IMR-90 (cell line): Measurements from ENCODE around the gene RAB2B. TPM values are rescaled to one million over a fixed set of nuclear protein-coding genes. Genes with fewer than 3 reads are reported as not detected.
A peak's percentile ranks its signal among the peaks of the same experiment; 100 is the strongest.

Experiments used
- ATAC-seq: fragments of 200-7000 bp; cut with Tn5 transposase; 2 replicates; pipeline ENCODE4 v1.9.1; 2020; ENCODE audit warnings: low read depth, mild to moderate bottlenecking, moderate library complexity
- BruUV-seq: library from RNA; stranded (reverse); fragments of 400-500 nt; replicated peaks from 2 replicates; lab custom pipeline; 2021; lab: Mats Ljungman, UMichigan
- CTCF ChIA-PET: fragments of 300-600 bp; formaldehyde crosslinking; extraction: SDS; loops from one replicate; lab custom pipeline; 2021; ENCODE audit warnings: antibody characterized with exemption; lab: Yijun Ruan, JAX
- POLR2A ChIA-PET: fragments of 300-600 bp; sonication (Branson Sonifier 250); formaldehyde crosslinking; loops from one replicate; lab custom pipeline; 2022; ENCODE audit warnings: antibody characterized with exemption; ENCODE audit not compliant: unreplicated experiment; lab: Charles Lee
- DNase-seq: peaks from one replicate; pipeline ENCODE4 v3.0.0; 2013
- H2AFZ ChIP-seq: replicated peaks from 2 replicates; pipeline ENCODE3; 2013; ENCODE audit warnings: low read length, mild to moderate bottlenecking; ENCODE audit not compliant: poor library complexity
- H2AK5ac ChIP-seq: 2 replicates; pipeline ENCODE4 v1.6.1; 2013; ENCODE audit warnings: low read depth, low read length, inconsistent platforms
- H2AK9ac ChIP-seq: replicated peaks from 2 replicates; pipeline ENCODE3; 2013; ENCODE audit warnings: mild to moderate bottlenecking, low read depth, low read length, moderate library complexity; ENCODE audit not compliant: poor library complexity
- H2BK120ac ChIP-seq: 2 replicates; pipeline ENCODE4 v1.6.1; 2013; ENCODE audit warnings: low read depth, low read length, inconsistent platforms
- H2BK15ac ChIP-seq: 3 replicates; pipeline ENCODE4 v1.6.1; 2013; ENCODE audit warnings: low read depth, low read length, inconsistent platforms
- H2BK20ac ChIP-seq: 2 replicates; pipeline ENCODE4 v1.6.1; 2013; ENCODE audit warnings: low read depth, mild to moderate bottlenecking, inconsistent platforms, low read length, moderate library complexity
- H2BK5ac ChIP-seq: 2 replicates; pipeline ENCODE4 v1.6.1; 2013; ENCODE audit warnings: mild to moderate bottlenecking, low read depth, low read length, inconsistent platforms; ENCODE audit not compliant: poor library complexity, severe bottlenecking
- H3K14ac ChIP-seq: replicated peaks from 2 replicates; pipeline ENCODE4 v1.6.1; 2013; ENCODE audit warnings: low read depth, low read length, inconsistent platforms
- H3K18ac ChIP-seq: 2 replicates; pipeline ENCODE4 v1.6.1; 2013; ENCODE audit warnings: low read depth, low read length, control low read depth
- H3K23ac ChIP-seq: 2 replicates; pipeline ENCODE4 v1.6.1; 2013; ENCODE audit warnings: low read depth, low read length, inconsistent platforms
- H3K27ac ChIP-seq: 2 replicates; pipeline ENCODE4 v1.5.1; 2013; ENCODE audit warnings: mild to moderate bottlenecking, control low read depth, low read length; ENCODE audit not compliant: insufficient read depth
- H3K27me3 ChIP-seq: 2 replicates; pipeline ENCODE4 v1.6.1; 2013; ENCODE audit warnings: low read length; ENCODE audit not compliant: control insufficient read depth, insufficient read depth
- H3K36me3 ChIP-seq: 2 replicates; pipeline ENCODE4 v1.6.1; 2013; ENCODE audit warnings: low read length, mixed read lengths; ENCODE audit not compliant: control insufficient read depth, insufficient read depth
- H3K4ac ChIP-seq: 2 replicates; pipeline ENCODE4 v1.6.1; 2013; ENCODE audit warnings: low read depth, low read length, inconsistent platforms
- H3K4me1 ChIP-seq: 2 replicates; pipeline ENCODE4 v1.6.1; 2013; ENCODE audit warnings: low read length, mixed read lengths; ENCODE audit not compliant: control insufficient read depth, insufficient read depth
- H3K4me2 ChIP-seq: 2 replicates; pipeline ENCODE4 v1.6.1; 2013; ENCODE audit warnings: low read depth, mild to moderate bottlenecking, control low read depth, low read length, moderate library complexity
- H3K4me3 ChIP-seq: 2 replicates; pipeline ENCODE4 v1.5.1; 2013; ENCODE audit warnings: low read depth, mild to moderate bottlenecking, control low read depth, low read length, moderate library complexity; ENCODE audit not compliant: insufficient read depth
- H3K56ac ChIP-seq: 2 replicates; pipeline ENCODE4 v1.6.1; 2013; ENCODE audit warnings: low read length, inconsistent platforms; ENCODE audit not compliant: insufficient read depth; ENCODE audit errors: extremely low read depth
- H3K79me1 ChIP-seq, 2 experiments: 2 replicates each; pipeline ENCODE4 v1.6.1; 2013; ENCODE audit warnings: low read length in 2 of 2, inconsistent platforms in 1 of 2, low read depth in 1 of 2
- H3K9ac ChIP-seq: 2 replicates; pipeline ENCODE4 v1.6.1; 2013; ENCODE audit warnings: low read depth, low read length, control low read depth
- H3K9me1 ChIP-seq: 2 replicates; pipeline ENCODE4 v1.6.1; 2013; ENCODE audit warnings: low read length, inconsistent platforms; ENCODE audit not compliant: insufficient read depth
- H3K9me3 ChIP-seq: 2 replicates; pipeline ENCODE4 v1.6.1; 2013; ENCODE audit warnings: low read length; ENCODE audit not compliant: control insufficient read depth, insufficient read depth
- H4K20me1 ChIP-seq: 2 replicates; pipeline ENCODE4 v1.6.1; 2013; ENCODE audit warnings: low read length, inconsistent platforms; ENCODE audit not compliant: insufficient read depth
- H4K5ac ChIP-seq: 2 replicates; pipeline ENCODE4 v1.6.1; 2013; ENCODE audit warnings: mild to moderate bottlenecking, low read depth, low read length, control low read depth
- H4K8ac ChIP-seq, 2 experiments: 2 replicates each; pipeline ENCODE4 v1.6.1; 2013; ENCODE audit warnings: low read depth in 2 of 2, low read length in 2 of 2, control low read depth in 1 of 2, inconsistent platforms in 1 of 2
- H4K91ac ChIP-seq: 2 replicates; pipeline ENCODE4 v1.6.1; 2013; ENCODE audit warnings: low read depth, low read length, inconsistent platforms; ENCODE audit not compliant: insufficient read depth
- BHLHE40 ChIP-seq: fragments of 150-350 bp; IDR thresholded peaks from 2 replicates; pipeline ENCODE4 v1.6.1; 2016; ENCODE audit warnings: mild to moderate bottlenecking, low read depth, low read length
- CEBPB ChIP-seq: IDR thresholded peaks from 2 replicates; pipeline ENCODE4 v1.6.1; 2012; ENCODE audit warnings: low read depth, low read length, improper control_type of control experiment
- CHD1 ChIP-seq: IDR thresholded peaks from 2 replicates; pipeline ENCODE4 v1.6.1; 2012; ENCODE audit warnings: low read depth, low read length, improper control_type of control experiment
- FOS ChIP-seq: fragments of 150-350 bp; IDR thresholded peaks from 2 replicates; pipeline ENCODE4 v1.6.1; 2016; ENCODE audit warnings: low read depth, low read length
- MAFK ChIP-seq: IDR thresholded peaks from 2 replicates; pipeline ENCODE4 v1.6.1; 2012; ENCODE audit warnings: low read depth, low read length, improper control_type of control experiment
- MAZ ChIP-seq: IDR thresholded peaks from 2 replicates; pipeline ENCODE4 v1.6.1; 2012; ENCODE audit warnings: low read depth, mild to moderate bottlenecking, low read length, improper control_type of control experiment, moderate library complexity, borderline replicate concordance
- MXI1 ChIP-seq: IDR thresholded peaks from 2 replicates; pipeline ENCODE4 v1.6.1; 2012; ENCODE audit warnings: low read depth, mild to moderate bottlenecking, low read length, moderate library complexity, borderline replicate concordance
- NFE2L2 ChIP-seq: fragments of 150-350 bp; IDR thresholded peaks from 2 replicates; pipeline ENCODE4 v1.6.1; 2016; ENCODE audit warnings: low read depth, mild to moderate bottlenecking, low read length
- POLR2A ChIP-seq: IDR thresholded peaks from 2 replicates; pipeline ENCODE4 v1.6.1; 2012; ENCODE audit warnings: mild to moderate bottlenecking, low read depth, low read length
- RAD21 ChIP-seq: IDR thresholded peaks from 2 replicates; pipeline ENCODE4 v1.6.1; 2012; ENCODE audit warnings: low read length, improper control_type of control experiment
- RCOR1 ChIP-seq: IDR thresholded peaks from 2 replicates; pipeline ENCODE4 v1.6.1; 2012; ENCODE audit warnings: mild to moderate bottlenecking, low read length, improper control_type of control experiment; ENCODE audit not compliant: insufficient replicate concordance
- RFX5 ChIP-seq: IDR thresholded peaks from 2 replicates; pipeline ENCODE4 v1.8.0; 2012; ENCODE audit warnings: low read depth, mild to moderate bottlenecking, low read length, moderate library complexity
- SMC3 ChIP-seq: fragments of 150-350 bp; IDR thresholded peaks from 2 replicates; pipeline ENCODE4 v1.6.1; 2016; ENCODE audit warnings: low read depth, mild to moderate bottlenecking, antibody characterized with exemption, low read length, moderate library complexity
- USF2 ChIP-seq: fragments of 150-350 bp; IDR thresholded peaks from 2 replicates; pipeline ENCODE4 v1.6.1; 2017; ENCODE audit warnings: mild to moderate bottlenecking, antibody characterized with exemption, low read length, low read depth
- WGBS, 2 experiments: methylation state at CpG; one replicate each; pipeline versions ENCODE4 v1.1.5 to v1.1.7; 2013; ENCODE audit warnings: missing lambda C conversion rate in 2 of 2; ENCODE audit not compliant: insufficient read length in 1 of 2; ENCODE audit errors: extremely low coverage in 2 of 2; 5-methylcytosine and 5-hydroxymethylcytosine counted together
- dilution Hi-C: fragments of 300-500 bp; cut with HindIII; formaldehyde crosslinking; loops from one replicate; pipeline ENCODE4 v1.14.3; 2018; ENCODE audit warnings: low sequenced_read_pairs; ENCODE audit not compliant: unreplicated experiment
- in situ Hi-C: fragments of 300-500 bp; cut with MboI; formaldehyde crosslinking; loops from 3 replicates; pipeline ENCODE4 v1.14.3; 2019; ENCODE audit warnings: low sequenced_read_pairs, inconsistent platforms, mixed read lengths
- intact Hi-C: fragments of 100-400 bp; cut with micrococcal nuclease; formaldehyde crosslinking; loops from 2 replicates; pipeline ENCODE4 v1.10.0; 2022
- polyA plus RNA-seq, 3 experiments: library from polyadenylated mRNA; depleted of rRNA; stranded (reverse); fragments of >200 nt; gene quantifications; 2 replicates each; pipeline ENCODE4 v1.2.3, GENCODE V29; 2012; ENCODE audit warnings: low replicate concordance in 1 of 3
- total RNA-seq: library from RNA; depleted of rRNA; stranded (reverse); fragments of >200 nt; gene quantifications from 2 replicates; pipeline ENCODE4 v1.2.3, GENCODE V29; 2012
- TF ChIP-seq, protein P1 (sequence below): conservative IDR thresholded peaks from 2 replicates; pipeline ENCODE4 v1.5.1; 2012; ENCODE audit warnings: mild to moderate bottlenecking, low read depth, low read length, improper control_type of control experiment
- TF ChIP-seq, protein P2 (sequence below): fragments of 150-350 bp; IDR thresholded peaks from 2 replicates; pipeline ENCODE4 v1.6.1; 2016; ENCODE audit warnings: low read depth, mild to moderate bottlenecking, low read length, moderate library complexity, borderline replicate concordance

RAB2B gene
- total and polyA plus RNA-seq, 2 of the 4 experiments (the other 2 are of a cell fraction): 17.1 to 26.2 TPM

- H3K9me1 ChIP-seq: peaks cover 3% of the 10 kb centered on the region; the same call in 1 of the 2 replicates
- no peak overlapping the region for H3K56ac ChIP-seq
- peaks cover 48% of the 10 kb centered on the region for H3K36me3 ChIP-seq
- H4K91ac ChIP-seq: no peak overlapping the region
- no peak overlapping the region for H3K14ac ChIP-seq
- no peak overlapping the region for H3K18ac ChIP-seq
- CTCF ChIA-PET: no interaction called here
- peak overlapping the region; percentile 69; the same call in 1 of the 2 replicates for H3K27ac ChIP-seq
- in situ Hi-C loops (loop anchor here (5.0 kb wide), 1 partner anchor 56 kb away; no protein-coding TSS in a partner anchor), dilution Hi-C loops (no loop called here), intact Hi-C loops (no loop called here)
- no peak overlapping the region for H4K8ac ChIP-seq
- no peak overlapping the region for H2BK15ac ChIP-seq
- WGBS, 2 experiments: 60% methylated on average over 1 of the region's 2 CpGs; no CpG with 5 or more reads in 1 of the 2 experiments
- H4K5ac ChIP-seq: no peak overlapping the region
- peaks cover 6% of the 10 kb centered on the region for H3K4me1 ChIP-seq
- no TSS peak for BruUV-seq
- H3K23ac ChIP-seq: no peak overlapping the region
- H3K4ac ChIP-seq: no peak overlapping the region
- H4K20me1 ChIP-seq: no peaks in the 10 kb centered on the region
- no peaks in the 10 kb centered on the region for H3K9me3 ChIP-seq
- no peak overlapping the region for H2AK9ac ChIP-seq
- peak overlapping the region; percentile 42 for H2BK5ac ChIP-seq
- H3K27me3 ChIP-seq: no peaks in the 10 kb centered on the region
- H2BK120ac ChIP-seq: no peak overlapping the region
- DNase-seq (peak; percentile 80), ATAC-seq (peak; percentile 65)
- H2AFZ ChIP-seq: no peak overlapping the region
- H2BK20ac ChIP-seq: no peak overlapping the region
- H3K79me1 ChIP-seq: peaks cover 4 to 9% of the 10 kb centered on the region in 2 experiments; a peak in 2 of 4 replicates
- no peak overlapping the region for H2AK5ac ChIP-seq
- H3K4me3 ChIP-seq: no peak overlapping the region
- POLR2A ChIA-PET: no interaction called here
- no peak overlapping the region for H3K9ac ChIP-seq
- H3K4me2 ChIP-seq: no peak overlapping the region; the same call in 1 of the 2 replicates
- TF ChIP-seq RCOR1: no peak
- TF ChIP-seq BHLHE40: no peak
- no peak for TF ChIP-seq RAD21
- no peak for TF ChIP-seq MAFK
- no peak for TF ChIP-seq RFX5
- no peak for TF ChIP-seq POLR2A
- TF ChIP-seq NFE2L2: no peak
- TF ChIP-seq SMC3: no peak
- no peak for TF ChIP-seq MXI1
- TF ChIP-seq CHD1: no peak
- no peak for TF ChIP-seq CEBPB
- TF ChIP-seq MAZ: no peak
- TF ChIP-seq, protein P1, sequence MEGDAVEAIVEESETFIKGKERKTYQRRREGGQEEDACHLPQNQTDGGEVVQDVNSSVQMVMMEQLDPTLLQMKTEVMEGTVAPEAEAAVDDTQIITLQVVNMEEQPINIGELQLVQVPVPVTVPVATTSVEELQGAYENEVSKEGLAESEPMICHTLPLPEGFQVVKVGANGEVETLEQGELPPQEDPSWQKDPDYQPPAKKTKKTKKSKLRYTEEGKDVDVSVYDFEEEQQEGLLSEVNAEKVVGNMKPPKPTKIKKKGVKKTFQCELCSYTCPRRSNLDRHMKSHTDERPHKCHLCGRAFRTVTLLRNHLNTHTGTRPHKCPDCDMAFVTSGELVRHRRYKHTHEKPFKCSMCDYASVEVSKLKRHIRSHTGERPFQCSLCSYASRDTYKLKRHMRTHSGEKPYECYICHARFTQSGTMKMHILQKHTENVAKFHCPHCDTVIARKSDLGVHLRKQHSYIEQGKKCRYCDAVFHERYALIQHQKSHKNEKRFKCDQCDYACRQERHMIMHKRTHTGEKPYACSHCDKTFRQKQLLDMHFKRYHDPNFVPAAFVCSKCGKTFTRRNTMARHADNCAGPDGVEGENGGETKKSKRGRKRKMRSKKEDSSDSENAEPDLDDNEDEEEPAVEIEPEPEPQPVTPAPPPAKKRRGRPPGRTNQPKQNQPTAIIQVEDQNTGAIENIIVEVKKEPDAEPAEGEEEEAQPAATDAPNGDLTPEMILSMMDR: no peak
- TF ChIP-seq FOS: no peak
- TF ChIP-seq, protein P2, sequence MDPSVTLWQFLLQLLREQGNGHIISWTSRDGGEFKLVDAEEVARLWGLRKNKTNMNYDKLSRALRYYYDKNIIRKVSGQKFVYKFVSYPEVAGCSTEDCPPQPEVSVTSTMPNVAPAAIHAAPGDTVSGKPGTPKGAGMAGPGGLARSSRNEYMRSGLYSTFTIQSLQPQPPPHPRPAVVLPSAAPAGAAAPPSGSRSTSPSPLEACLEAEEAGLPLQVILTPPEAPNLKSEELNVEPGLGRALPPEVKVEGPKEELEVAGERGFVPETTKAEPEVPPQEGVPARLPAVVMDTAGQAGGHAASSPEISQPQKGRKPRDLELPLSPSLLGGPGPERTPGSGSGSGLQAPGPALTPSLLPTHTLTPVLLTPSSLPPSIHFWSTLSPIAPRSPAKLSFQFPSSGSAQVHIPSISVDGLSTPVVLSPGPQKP: no peak
- TF ChIP-seq USF2: no peak
Observed at GRCh38 chr14:21496453-21496852, 19.7 kb upstream of the RAB2B start.
